H1 (cell line): ENCODE measurements around the gene ABI1. TPM values are rescaled to one million over a fixed set of nuclear protein-coding genes. Genes with fewer than 3 reads are reported as not detected.

ENCODE experiments used
- CTCF ChIA-PET: fragments of 300-600 bp; sonication (Branson Sonifier 250); formaldehyde crosslinking; loops from one replicate; lab custom pipeline; 2021; ENCODE audit not compliant: partially characterized antibody; lab: Charles Lee
- POLR2A ChIA-PET: fragments of 300-600 bp; sonication (Branson Sonifier 250); formaldehyde crosslinking; loops from one replicate; lab custom pipeline; 2021; ENCODE audit warnings: inconsistent platforms; ENCODE audit not compliant: partially characterized antibody; lab: Charles Lee
- DNase-seq, 2 experiments: peaks; one replicate each; pipeline versions ENCODE4 v3.0.0 to v3.0.0-alpha.2; 2010 to 2022; ENCODE audit warnings: low spot score in 2 of 2, low read depth in 1 of 2, mixed read lengths in 1 of 2
- FAIRE-seq: peaks from 2 replicates; lab custom pipeline; 2011; peaks lifted over from hg19 to GRCh38; lab: Jason Lieb, UNC
- H2AFZ ChIP-seq: 2 replicates; pipeline ENCODE4 v1.8.1; 2012; ENCODE audit warnings: low read length, inconsistent platforms
- H2AK5ac ChIP-seq: 2 replicates; pipeline ENCODE4 v1.6.1; 2013; ENCODE audit warnings: low read depth, low read length
- H2BK120ac ChIP-seq: replicated peaks from 2 replicates; pipeline ENCODE3; 2013; ENCODE audit warnings: low read depth, low read length, inconsistent platforms
- H2BK12ac ChIP-seq: 2 replicates; pipeline ENCODE4 v1.6.1; 2013; ENCODE audit warnings: low read depth, low read length
- H2BK15ac ChIP-seq: 2 replicates; pipeline ENCODE4 v1.6.1; 2013; ENCODE audit warnings: low read length
- H2BK20ac ChIP-seq: 2 replicates; pipeline ENCODE4 v1.6.1; 2013; ENCODE audit warnings: low read length
- H2BK5ac ChIP-seq: 2 replicates; pipeline ENCODE4 v1.6.1; 2013; ENCODE audit warnings: low read depth, low read length
- H3K14ac ChIP-seq: 2 replicates; pipeline ENCODE4 v1.6.1; 2013; ENCODE audit warnings: inconsistent platforms; ENCODE audit not compliant: insufficient read length
- H3K18ac ChIP-seq: 2 replicates; pipeline ENCODE4 v1.6.1; 2013; ENCODE audit warnings: low read length; ENCODE audit errors: extremely low read depth
- H3K23ac ChIP-seq: 2 replicates; pipeline ENCODE4 v1.6.1; 2013; ENCODE audit warnings: inconsistent platforms; ENCODE audit not compliant: insufficient read length
- H3K23me2 ChIP-seq: 2 replicates; pipeline ENCODE4 v1.6.1; 2013; ENCODE audit warnings: low read depth, low read length
- H3K27ac ChIP-seq: 2 replicates; pipeline ENCODE4 v1.6.1; 2011; ENCODE audit warnings: low read depth, low read length, inconsistent platforms
- H3K27me3 ChIP-seq, 4 experiments: replicated peaks in 1 of 4; 1 replicate in 1 of 4; 2 replicates in 3 of 4; pipeline versions ENCODE4 v1.6.1 to v1.8.1; 2011 to 2013; ENCODE audit warnings: low read length in 3 of 4, mild to moderate bottlenecking in 3 of 4, inconsistent platforms in 2 of 4, mixed read lengths in 2 of 4, moderate library complexity in 1 of 4; ENCODE audit not compliant: control insufficient read depth in 3 of 4, insufficient read depth in 3 of 4; ENCODE audit errors: extremely low read depth in 1 of 4
- H3K36me3 ChIP-seq, 4 experiments: 2 replicates each; pipeline versions ENCODE4 v1.6.1 to v1.8.1; 2011 to 2013; ENCODE audit warnings: mild to moderate bottlenecking in 4 of 4, low read length in 3 of 4, moderate library complexity in 2 of 4, control low read depth in 1 of 4, inconsistent platforms in 1 of 4; ENCODE audit not compliant: insufficient read depth in 4 of 4, control insufficient read depth in 2 of 4
- H3K4ac ChIP-seq: replicated peaks from 2 replicates; pipeline ENCODE3; 2013; ENCODE audit warnings: low read length, low read depth, mixed read lengths, inconsistent platforms; ENCODE audit not compliant: insufficient read length
- H3K4me1 ChIP-seq, 4 experiments: replicated peaks in 1 of 4; 1 replicate in 1 of 4; 2 replicates in 3 of 4; pipeline versions ENCODE4 v1.6.1 to v1.8.1; 2011 to 2013; ENCODE audit warnings: low read length in 3 of 4, inconsistent platforms in 2 of 4, mixed read lengths in 1 of 4; ENCODE audit not compliant: insufficient read depth in 4 of 4, control insufficient read depth in 3 of 4
- H3K4me2 ChIP-seq, 2 experiments: 2 replicates each; pipeline versions ENCODE4 v1.6.1 to v1.8.1; 2011 to 2013; ENCODE audit warnings: low read depth in 2 of 2, low read length in 2 of 2, control low read depth in 1 of 2, inconsistent platforms in 1 of 2, mild to moderate bottlenecking in 1 of 2; ENCODE audit not compliant: insufficient read depth in 1 of 2
- H3K4me3 ChIP-seq, 4 experiments: fragments of 200-600, 300-600 bp in 1 of 4; sonication (generic), shearing (Covaris generic), sonication (Bioruptor Twin) in 1 of 4; 2 replicates each; pipeline versions ENCODE4 v1.5.1 to v1.8.1; 2011 to 2016; ENCODE audit warnings: low read length in 4 of 4, low read depth in 3 of 4, control low read depth in 2 of 4, inconsistent platforms in 2 of 4, mild to moderate bottlenecking in 2 of 4, mixed read lengths in 1 of 4, moderate library complexity in 1 of 4; ENCODE audit not compliant: insufficient read depth in 2 of 4; ENCODE audit errors: extremely low read depth in 1 of 4
- H3K56ac ChIP-seq: replicated peaks from 2 replicates; pipeline ENCODE3; 2013; ENCODE audit warnings: low read depth, mild to moderate bottlenecking, mixed read lengths, low read length, inconsistent platforms; ENCODE audit not compliant: insufficient read length
- H3K79me1 ChIP-seq: 2 replicates; pipeline ENCODE4 v1.6.1; 2013; ENCODE audit warnings: low read depth, low read length, control low read depth
- H3K79me2 ChIP-seq, 2 experiments: 2 replicates each; pipeline versions ENCODE4 v1.6.1 to v1.8.1; 2012 to 2013; ENCODE audit warnings: low read length in 2 of 2, mild to moderate bottlenecking in 2 of 2, inconsistent platforms in 1 of 2; ENCODE audit not compliant: insufficient read depth in 2 of 2, control insufficient read depth in 1 of 2
- H3K9ac ChIP-seq, 4 experiments: replicated peaks in 1 of 4; 1 replicate in 1 of 4; 2 replicates in 3 of 4; pipeline versions ENCODE4 v1.6.1 to v1.8.1; 2011 to 2013; ENCODE audit warnings: low read depth in 3 of 4, low read length in 3 of 4, control low read depth in 2 of 4, mild to moderate bottlenecking in 2 of 4, moderate library complexity in 2 of 4, inconsistent platforms in 1 of 4; ENCODE audit errors: extremely low read depth in 1 of 4
- H3K9me3 ChIP-seq, 2 experiments: 2 replicates each; pipeline versions ENCODE4 v1.6.1 to v1.8.1; 2012 to 2013; ENCODE audit warnings: mild to moderate bottlenecking in 2 of 2, moderate library complexity in 2 of 2, control low read depth in 1 of 2, inconsistent platforms in 1 of 2, low read depth in 1 of 2, low read length in 1 of 2, mixed read lengths in 1 of 2; ENCODE audit not compliant: insufficient read depth in 2 of 2
- H4K20me1 ChIP-seq, 2 experiments: replicated peaks in 1 of 2; 2 replicates each; pipeline versions ENCODE3 to v1.8.1; 2011 to 2013; ENCODE audit warnings: inconsistent platforms in 2 of 2, low read length in 2 of 2, mild to moderate bottlenecking in 1 of 2; ENCODE audit not compliant: insufficient read depth in 2 of 2, control insufficient read depth in 1 of 2
- H4K5ac ChIP-seq: 2 replicates; pipeline ENCODE4 v1.6.1; 2013; ENCODE audit warnings: low read length, low read depth, mixed read lengths, inconsistent platforms; ENCODE audit not compliant: insufficient read length
- H4K8ac ChIP-seq: 2 replicates; pipeline ENCODE4 v1.8.0; 2013; ENCODE audit warnings: mild to moderate bottlenecking, moderate library complexity, low read length, inconsistent platforms; ENCODE audit not compliant: insufficient read depth; ENCODE audit errors: extremely low read depth
- H4K91ac ChIP-seq: replicated peaks from 2 replicates; pipeline ENCODE3; 2013; ENCODE audit warnings: low read length, mixed read lengths, inconsistent platforms; ENCODE audit not compliant: insufficient read length
- ATF2 ChIP-seq: IDR thresholded peaks from 2 replicates; pipeline ENCODE4 v1.6.1; 2012; ENCODE audit warnings: low read length, inconsistent platforms
- CBX8 ChIP-seq: fragments of 300-800, 300-1000 bp; sonication (generic); IDR thresholded peaks from 2 replicates; pipeline ENCODE4 v1.7.1; 2016; ENCODE audit warnings: low read depth, low read length, borderline replicate concordance
- CHD2 ChIP-seq: IDR thresholded peaks from 2 replicates; pipeline ENCODE4 v1.6.1; 2012; ENCODE audit warnings: low read length, improper control_type of control experiment
- JUN ChIP-seq: IDR thresholded peaks from 2 replicates; pipeline ENCODE4 v1.6.1; 2011; ENCODE audit warnings: low read depth, mild to moderate bottlenecking, improper control_type of control experiment, low read length
- KDM5A ChIP-seq: fragments of 200-600 bp; IDR thresholded peaks from 2 replicates; pipeline ENCODE4 v1.7.1; 2012; ENCODE audit warnings: mild to moderate bottlenecking, low read length, inconsistent platforms, mixed read lengths
- RBBP5 ChIP-seq: IDR thresholded peaks from 2 replicates; pipeline ENCODE4 v1.7.1; 2012; ENCODE audit warnings: low read depth, mild to moderate bottlenecking, inconsistent platforms, low read length, moderate library complexity, borderline replicate concordance
- WGBS, 2 experiments: shearing (Covaris generic) in 1 of 2; methylation state at CpG; one replicate each; pipeline versions ENCODE4 v1.1.6 to v1.1.7; 2013 to 2015; ENCODE audit warnings: low lambda C conversion rate in 2 of 2, mixed read lengths in 2 of 2, inconsistent platforms in 1 of 2, low coverage in 1 of 2, missing lambda C conversion rate in 1 of 2; ENCODE audit not compliant: insufficient replicate concordance in 2 of 2, insufficient coverage in 1 of 2, insufficient read length in 1 of 2; ENCODE audit errors: extremely low coverage in 1 of 2, missing lambda C conversion rate in 1 of 2; 5-methylcytosine and 5-hydroxymethylcytosine counted together
- polyA plus RNA-seq, 7 experiments: library from polyadenylated mRNA; depleted of rRNA in 3 of 7; stranded (reverse) in 5 of 7; unstranded in 2 of 7; fragments of >200 nt in 5 of 7; fragments of 200-250 nt in 2 of 7; gene quantifications; 1 replicate in 5 of 7; 2 replicates in 1 of 7; 4 replicates in 1 of 7; pipeline versions ENCODE4 v1.2.1 to v1.2.3, GENCODE V29; 2011 to 2013; ENCODE audit warnings: missing spikeins in 2 of 7, mixed read lengths in 2 of 7
- total RNA-seq: library from RNA; stranded (reverse); fragmentation: NEBNext Ultra II Directional; extraction: Animal tissue kit (Norgen Biotek cat#: 25700); gene quantifications from 2 replicates; pipeline ENCODE4 v1.2.1, GENCODE V29; 2021

Gene ABI1
- total and polyA plus RNA-seq, 2 of the 8 experiments (the other 6 are each of a cell fraction or from before 2014, with no cell fraction given), result 35.4 to 37.0 TPM

GRCh38 chr10:26777686-26778085 lies 83.1 kb downstream of the ABI1 start:
- no peak overlapping the region for H3K4me2 ChIP-seq
- no peak for FAIRE-seq
- no peak overlapping the region for H3K14ac ChIP-seq
- no peak overlapping the region for H2BK12ac ChIP-seq
- no peak overlapping the region for H3K18ac ChIP-seq
- H4K91ac ChIP-seq, result no peak overlapping the region
- no peak overlapping the region for H3K23ac ChIP-seq
- H3K9ac ChIP-seq, result no peak overlapping the region
- no peak overlapping the region for H2BK5ac ChIP-seq
- H3K4ac ChIP-seq, result no peak overlapping the region
- DNase-seq, result no peak
- no peaks in the 10 kb centered on the region for H3K9me3 ChIP-seq
- H3K23me2 ChIP-seq, result no peaks in the 10 kb centered on the region
- CTCF ChIA-PET, result interaction anchor here (0.8 to 2.2 kb wide), 2 partner anchors 15 to 52 kb away, joined by 4 to 8 read pairs; no protein-coding TSS in a partner anchor
- H4K20me1 ChIP-seq, result peaks cover 0 to 1% of the 10 kb centered on the region in 2 experiments
- no peaks in the 10 kb centered on the region for H3K79me1 ChIP-seq
- H2AFZ ChIP-seq, result no peak overlapping the region
- H3K4me3 ChIP-seq, result no peak overlapping the region
- no peak overlapping the region for H2BK15ac ChIP-seq
- peaks cover 0 to 7% (median under 1%) of the 10 kb centered on the region in 4 experiments; a peak in 2 of 7 replicates for H3K4me1 ChIP-seq
- H3K56ac ChIP-seq, result no peak overlapping the region
- no peak overlapping the region for H2BK20ac ChIP-seq
- peaks cover 9 to 61% of the 10 kb centered on the region in 2 experiments for H3K79me2 ChIP-seq
- H3K27ac ChIP-seq, result no peak overlapping the region
- no peak overlapping the region for H2AK5ac ChIP-seq
- H3K36me3 ChIP-seq, result no peaks in the 10 kb centered on the region; a peak in 1 of 8 replicates
- no peak overlapping the region for H4K5ac ChIP-seq
- TF ChIP-seq CBX8, result no peak
- TF ChIP-seq JUN, result no peak
- TF ChIP-seq ATF2, result no peak
- no peak for TF ChIP-seq CHD2
- no peak for TF ChIP-seq KDM5A
- TF ChIP-seq RBBP5, result no peak
- H4K8ac ChIP-seq, result no peak overlapping the region
- H3K27me3 ChIP-seq, result no peaks in the 10 kb centered on the region
- no peak overlapping the region for H2BK120ac ChIP-seq
- WGBS, 2 experiments, result 86% methylated on average over 2 of the region's 2 CpGs; no CpG with 5 or more reads in 1 of the 2 experiments
- POLR2A ChIA-PET, result interaction anchor here (0.6 kb wide), 2 partner anchors 10 to 49 kb away, joined by 3 to 4 read pairs; no protein-coding TSS in a partner anchor
